Loucy (cell line): Measurements from ENCODE around the gene TCEANC2.

Experiments
- CTCF ChIP-seq: fragments of 200-600 bp; sonication (generic); conservative IDR thresholded peaks from 2 replicates; pipeline ENCODE4 v1.5.1; 2014; ENCODE audit warnings: mild to moderate bottlenecking, antibody characterized with exemption, low read length
- EZH2phosphoT487 ChIP-seq: fragments of 200-600 bp; IDR thresholded peaks from 2 replicates; pipeline ENCODE4 v1.6.1; 2018; ENCODE audit warnings: antibody characterized with exemption, mild to moderate bottlenecking, moderate library complexity, borderline replicate concordance

- peak; percentile 30; the same call in 1 of the 2 replicates for TF ChIP-seq CTCF
- no peak for TF ChIP-seq EZH2phosphoT487
Observed at GRCh38 chr1:54054438-54054749, 986 bp downstream of the TCEANC2 start.
